HG03280 (cell line): ENCODE results near the gene PARD3.

Source experiments
- ATAC-seq: cut with Tn5 transposase; IDR thresholded peaks from one replicate; pipeline ENCODE4 v1.9.1; 2021; ENCODE audit warnings: mild to moderate bottlenecking, moderate library complexity; ENCODE audit not compliant: unreplicated experiment

The PARD3 gene

DNA sequence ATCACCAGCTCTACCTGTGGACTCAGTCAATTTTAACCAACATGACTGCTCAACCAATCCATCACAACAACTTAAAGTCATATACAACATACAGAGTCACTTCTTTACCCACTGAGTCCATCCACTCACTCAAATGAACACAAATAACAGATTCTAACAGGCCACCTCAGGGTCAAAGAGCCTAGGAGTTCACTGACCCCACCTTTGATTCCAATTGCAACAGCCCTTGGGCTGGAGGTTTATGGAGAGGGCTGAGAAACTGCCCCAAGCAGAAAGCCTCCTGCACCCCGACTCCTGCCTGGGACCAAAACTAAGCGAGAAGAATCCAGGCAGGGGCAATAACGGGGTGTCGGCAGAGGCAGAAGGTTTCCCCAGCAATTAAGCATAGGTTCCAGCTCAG lies 263.8 kb downstream of the PARD3 start:
- no peak for ATAC-seq

DNA sequence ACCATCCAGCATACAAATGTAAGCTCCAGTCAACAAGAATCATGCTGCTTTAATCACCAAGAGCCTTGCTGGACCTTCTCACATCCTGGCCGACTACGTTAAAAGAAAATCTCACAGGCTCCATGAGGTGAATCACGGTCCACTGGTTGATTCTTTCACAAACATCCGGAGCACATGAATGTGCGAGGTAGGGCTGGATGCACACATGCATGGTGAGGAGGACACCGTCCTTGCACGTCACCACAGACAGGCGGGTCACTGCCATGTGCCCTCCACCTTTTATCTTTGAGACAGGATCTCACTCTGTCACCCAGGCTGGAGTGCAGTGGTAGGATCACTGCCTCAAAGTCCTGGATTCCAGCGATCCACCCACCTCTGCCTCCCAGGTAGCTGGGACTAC lies 265.1 kb downstream of the PARD3 start:
- ATAC-seq, result no peak

DNA sequence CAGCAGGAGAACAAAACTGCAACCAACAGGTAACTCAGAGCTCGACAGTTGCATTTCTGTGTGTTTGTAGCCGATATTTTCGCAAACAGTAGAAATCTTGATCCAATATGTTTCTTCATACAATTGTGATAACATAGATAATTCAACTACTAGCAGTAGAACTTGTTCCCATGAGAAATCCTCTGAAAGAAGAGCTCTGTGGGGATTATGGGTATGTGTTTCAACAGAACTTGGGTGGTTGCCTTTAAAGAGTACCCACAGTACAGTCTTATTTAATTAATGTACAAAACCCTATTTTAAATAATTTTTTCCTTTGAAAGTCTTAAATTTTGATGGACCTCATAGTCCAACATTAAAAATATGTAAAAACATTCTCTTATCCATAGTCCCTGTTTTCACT lies 266.1 kb downstream of the PARD3 start:
- no peak for ATAC-seq

DNA sequence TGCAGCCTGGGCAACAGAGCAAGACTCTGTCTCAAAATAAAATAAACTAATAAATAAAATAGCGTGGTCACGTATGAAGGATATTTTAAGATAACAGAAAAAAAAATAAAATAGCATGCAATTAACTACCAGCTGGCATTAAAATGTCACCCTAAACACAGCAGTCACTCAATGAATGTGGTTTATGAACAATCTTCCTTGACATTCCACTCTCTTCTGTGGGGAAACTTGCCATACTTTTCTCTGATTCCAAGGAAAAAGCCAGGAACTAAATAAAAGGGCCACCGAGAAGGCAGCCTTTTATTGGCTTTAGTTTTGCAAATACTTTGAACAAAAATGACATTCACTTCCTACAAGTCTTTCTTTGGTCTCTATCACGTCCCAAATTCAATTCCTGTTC lies 266.6 kb downstream of the PARD3 start:
- no peak for ATAC-seq

DNA sequence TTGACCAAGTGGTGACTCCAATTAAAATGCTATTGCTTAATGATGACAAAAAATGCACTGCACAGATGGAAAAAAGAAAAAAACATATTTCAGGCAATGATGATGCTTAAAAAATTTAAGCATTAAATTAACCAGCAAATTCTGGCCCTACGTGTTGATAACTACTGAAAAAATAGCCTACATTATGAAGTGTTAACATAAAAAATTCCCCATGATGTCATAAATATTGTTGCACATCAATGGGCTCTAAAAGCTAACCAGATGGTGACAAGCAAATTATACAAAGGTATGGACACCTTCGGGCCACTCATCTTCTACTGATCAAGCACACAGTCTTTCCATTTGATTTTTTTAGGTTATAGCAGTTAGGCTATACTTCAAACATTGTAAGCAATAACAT lies 267.4 kb downstream of the PARD3 start:
- no peak for ATAC-seq

DNA sequence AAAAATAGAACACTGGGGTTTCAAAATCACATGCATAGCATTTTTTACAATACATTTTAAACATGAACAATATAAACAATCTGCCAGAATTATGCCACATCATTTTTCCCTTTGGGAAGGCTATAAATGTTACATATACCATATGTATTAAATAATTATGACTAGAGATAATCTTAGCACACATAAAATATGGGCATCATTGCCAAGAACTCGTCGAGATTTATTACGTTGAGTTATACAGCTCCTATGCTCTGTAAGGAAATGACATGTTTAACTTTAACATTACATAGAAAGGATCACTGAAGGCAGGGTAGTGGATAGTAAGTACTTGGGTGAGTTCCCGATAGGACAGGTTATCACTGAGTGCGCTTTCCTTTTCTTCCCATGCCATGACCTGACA lies 267.8 kb downstream of the PARD3 start:
- no peak for ATAC-seq

DNA sequence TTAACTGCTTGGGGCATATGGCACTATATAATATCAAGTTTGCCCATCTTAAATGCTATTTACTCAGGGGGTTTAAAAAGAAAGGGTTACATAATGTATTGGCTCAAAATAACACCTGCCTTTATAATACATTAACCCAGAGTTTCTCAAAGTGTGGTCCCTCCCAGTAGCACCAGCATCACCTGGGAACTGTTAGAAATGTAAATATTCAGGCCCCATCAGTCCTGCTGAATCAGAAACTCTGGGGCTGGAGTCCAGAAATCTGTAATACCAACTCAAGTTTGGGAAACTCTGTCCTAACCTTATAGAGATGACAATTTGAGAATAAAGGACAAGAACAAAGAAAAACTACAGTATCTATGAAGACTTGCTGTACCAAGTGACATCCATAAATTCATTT lies 270.7 kb downstream of the PARD3 start:
- no peak for ATAC-seq

DNA sequence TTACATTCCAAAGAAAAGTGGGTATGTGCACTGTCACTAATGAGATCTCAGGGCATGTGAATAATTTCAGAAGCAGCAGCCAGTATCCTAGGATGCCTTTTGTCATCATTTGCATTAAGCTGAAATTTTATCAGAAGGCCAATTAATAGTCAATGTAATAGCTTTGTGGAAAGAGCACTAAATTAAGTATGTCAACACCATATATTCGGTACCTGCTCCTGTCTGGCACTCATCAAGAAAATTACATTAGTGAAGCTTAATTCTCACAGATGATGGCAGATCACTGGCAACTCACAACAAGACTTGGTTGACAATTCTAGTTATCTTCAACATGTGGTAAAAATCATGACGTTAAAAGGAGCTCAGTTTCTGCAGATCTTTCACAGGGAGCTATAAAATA lies 271.4 kb downstream of the PARD3 start:
- no peak for ATAC-seq

DNA sequence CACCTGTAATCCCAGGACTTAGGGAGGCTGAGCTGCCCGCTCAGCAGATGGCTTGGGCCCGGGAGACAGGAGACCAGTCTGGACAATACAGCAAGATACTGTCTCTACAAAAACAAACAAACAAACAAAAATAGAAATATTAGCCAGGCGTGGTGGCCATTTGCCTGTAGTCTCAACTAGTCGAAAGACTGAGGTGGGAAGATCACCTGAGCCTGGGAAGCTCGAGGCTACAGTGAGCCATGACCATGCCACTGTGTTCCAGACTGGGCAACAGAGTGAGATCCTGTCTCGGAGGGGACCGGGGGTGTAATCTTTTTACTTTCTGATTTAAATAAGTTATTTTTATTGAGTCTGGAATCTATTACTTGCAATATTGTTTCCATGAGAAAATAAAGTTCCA lies 274.6 kb downstream of the PARD3 start:
- no peak for ATAC-seq

DNA sequence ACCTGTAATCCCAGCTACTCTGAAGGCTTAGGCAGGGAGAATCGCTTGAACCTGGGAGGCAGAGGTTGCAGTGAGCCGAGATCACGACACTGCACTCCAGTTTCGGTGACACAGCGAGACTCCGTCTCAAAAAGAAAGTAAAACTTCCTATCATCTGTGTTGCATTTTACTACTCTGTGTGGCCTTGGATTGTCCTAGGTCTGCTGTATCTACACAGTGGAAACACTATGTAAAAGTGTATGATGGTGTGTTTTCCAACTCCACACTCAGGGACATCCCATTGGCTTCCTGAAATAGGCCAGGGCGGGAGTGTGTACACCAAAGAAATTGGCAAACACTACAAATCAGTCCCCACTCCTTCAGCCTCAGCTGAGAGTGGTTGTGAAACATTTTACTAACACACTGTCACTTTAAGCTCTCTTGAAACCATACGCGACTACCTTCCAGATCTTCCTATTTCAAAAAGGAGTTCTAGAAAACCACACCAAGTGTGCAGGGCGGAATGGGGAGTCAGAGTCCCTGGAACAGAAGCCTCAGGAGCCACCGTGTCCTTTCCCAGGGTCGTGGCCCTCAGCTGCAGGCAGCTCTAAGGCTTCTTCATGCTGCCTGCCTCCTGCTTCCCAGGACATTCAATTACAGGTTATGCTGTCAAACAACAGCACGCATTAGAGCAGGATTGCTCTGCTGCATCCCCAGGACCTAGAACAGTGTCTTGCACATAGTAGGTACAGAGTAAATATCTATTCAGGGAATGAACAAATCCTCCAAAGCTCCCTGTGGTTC lies 275.4 kb downstream of the PARD3 start:
- ATAC-seq, result no peak

DNA sequence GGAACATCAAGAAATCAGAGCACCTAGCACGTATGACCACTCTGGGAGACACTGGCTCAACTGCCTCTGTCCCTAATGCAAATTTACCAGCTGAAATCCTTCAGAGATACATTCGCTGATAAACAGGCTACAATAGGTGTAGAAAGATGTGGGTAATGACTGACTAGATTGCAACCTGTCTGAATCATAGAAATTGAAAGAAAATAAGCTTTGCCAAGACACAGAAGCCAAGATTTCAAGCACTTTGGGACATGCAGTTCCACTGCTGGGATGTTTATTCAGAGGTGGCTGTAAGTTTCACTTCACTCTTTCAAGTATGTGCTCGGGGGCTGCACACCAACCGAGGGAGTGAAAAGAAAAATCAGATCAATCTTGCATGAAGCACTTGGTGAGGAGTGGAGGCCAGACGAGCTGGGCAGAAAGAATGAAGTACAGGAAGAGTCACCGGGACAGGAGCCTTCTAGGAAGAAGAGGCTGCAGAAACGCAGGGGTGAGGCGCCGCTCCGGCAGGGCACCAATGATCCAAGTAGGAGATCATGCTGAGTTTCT lies 276.7 kb downstream of the PARD3 start:
- no peak for ATAC-seq

DNA sequence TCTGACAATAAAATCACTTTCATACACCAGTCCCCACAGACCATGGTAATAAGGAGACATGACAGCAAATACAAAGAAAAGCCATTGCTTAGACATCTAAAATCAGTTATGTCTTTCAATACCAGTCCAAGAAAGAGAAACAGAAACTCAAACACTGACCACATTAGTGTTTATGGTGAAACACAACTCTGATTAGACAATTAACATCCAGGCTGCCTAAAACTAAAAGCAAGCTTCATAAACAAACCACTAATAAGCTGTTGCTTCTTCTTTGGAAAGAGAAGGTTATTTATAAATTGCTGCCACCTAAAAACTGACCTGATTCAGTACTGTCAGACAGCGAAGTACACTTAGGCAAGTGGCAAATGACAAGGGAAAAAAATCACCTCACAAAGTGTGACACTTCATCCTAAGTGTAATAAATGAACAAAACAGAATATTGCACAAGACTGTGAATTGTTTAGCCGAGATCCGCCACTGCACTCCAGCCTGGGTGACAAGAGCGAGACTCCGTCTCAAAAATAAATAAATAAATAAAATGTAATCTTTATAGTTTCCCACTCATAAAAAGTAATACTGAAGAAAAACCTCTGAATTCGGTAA lies 277.4 kb downstream of the PARD3 start:
- peak; percentile 87 for ATAC-seq

DNA sequence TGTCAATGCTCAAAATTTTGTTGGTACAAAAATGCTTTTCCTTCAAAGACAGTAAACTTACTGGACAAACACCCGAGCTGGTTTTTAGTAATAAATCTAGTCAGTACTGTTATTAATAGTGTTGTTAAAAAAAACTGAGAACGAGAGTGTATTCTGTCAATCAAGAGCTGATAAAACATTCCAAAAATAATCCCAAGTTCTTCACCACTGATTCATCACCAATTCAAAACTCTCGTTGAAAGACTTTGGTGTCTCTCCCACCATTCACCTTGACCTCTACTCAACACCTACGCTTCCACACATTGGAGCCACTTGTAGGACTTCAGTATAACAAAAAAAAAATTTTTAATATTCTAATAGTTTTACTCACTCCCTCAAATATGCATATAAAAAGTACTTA lies 279.2 kb downstream of the PARD3 start:
- ATAC-seq, result no peak

DNA sequence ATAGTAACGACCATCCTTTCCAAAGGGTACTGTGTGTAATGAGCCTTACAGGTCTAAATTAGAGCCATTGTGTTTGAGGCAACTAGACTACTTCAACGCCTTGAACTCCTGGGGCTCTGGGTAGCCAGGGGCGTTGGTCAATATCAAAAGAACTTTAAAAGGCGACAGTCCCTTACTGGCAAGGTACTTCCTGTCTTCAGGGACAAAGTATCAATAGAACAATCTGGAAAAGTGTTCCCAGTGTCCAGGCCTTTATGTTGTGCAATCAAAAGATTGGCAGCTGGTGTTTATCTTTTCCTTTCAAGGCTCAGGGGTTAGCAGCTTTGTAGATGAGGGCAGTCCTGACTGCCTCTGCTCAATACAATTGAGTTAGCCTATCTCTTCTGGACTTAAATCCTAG lies 284.3 kb downstream of the PARD3 start:
- no peak for ATAC-seq

DNA sequence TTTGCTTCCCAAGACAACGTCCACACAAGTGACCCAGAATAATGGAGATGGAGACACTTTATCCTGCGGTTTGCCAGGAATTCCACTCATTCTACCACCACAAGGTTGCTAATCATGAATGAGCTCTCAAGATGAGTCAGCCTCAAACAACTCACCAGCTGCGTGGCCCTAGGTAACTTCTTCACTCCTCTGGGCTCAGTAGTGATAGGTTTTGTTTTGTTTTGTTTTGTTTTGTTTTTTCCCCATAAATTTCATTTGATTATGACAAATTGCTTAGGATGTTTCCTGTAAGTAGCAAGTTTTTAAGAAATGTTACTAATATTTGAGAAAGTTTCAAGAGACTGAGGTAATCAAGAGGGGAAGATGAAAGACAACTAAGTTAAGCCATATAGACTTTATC lies 286.8 kb downstream of the PARD3 start:
- ATAC-seq, result no peak

DNA sequence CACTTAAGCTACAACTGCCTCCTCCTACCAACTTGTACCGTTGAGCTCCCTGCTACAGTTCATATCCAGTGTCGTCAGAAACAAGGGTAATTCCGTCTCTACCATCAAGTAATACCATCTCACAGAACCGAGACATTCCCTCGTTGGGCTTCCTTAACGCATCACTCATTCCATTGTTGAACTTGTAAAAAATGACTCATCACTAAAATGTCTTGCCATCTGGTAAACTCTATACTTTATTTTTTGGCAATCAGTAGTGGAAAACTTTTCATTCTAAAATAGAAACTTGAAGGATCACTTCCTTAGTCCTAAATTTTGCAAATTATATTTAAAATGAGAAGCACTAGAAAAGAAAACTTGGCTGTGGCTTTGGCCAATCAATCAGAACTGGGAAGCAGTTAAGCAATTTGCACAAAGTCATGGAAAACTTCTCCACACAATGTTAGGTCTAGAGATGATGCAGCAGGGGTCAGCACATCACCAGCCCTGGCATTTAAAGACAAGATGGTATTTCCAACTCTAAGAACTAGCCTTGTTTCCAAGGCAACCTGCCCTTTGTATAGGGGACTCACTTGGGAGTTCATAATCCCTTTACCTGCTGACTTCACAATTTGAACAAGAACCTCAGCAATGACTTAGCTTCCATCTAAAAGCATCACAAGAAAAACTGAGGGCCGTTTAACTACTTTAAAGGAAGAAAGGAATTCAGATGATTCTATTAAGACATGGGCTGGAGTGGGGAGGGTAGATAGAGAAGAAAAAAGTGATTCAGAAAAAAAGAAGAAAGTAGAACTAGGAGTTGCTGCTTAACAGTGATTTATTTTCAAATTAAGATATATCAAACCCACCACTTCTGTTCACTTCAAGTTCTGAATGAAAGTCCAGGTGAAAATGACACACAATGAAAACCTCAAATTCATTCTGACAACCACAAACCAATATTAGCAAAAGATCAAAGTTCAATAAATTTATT lies 288.1 kb downstream of the PARD3 start:
- no peak for ATAC-seq

DNA sequence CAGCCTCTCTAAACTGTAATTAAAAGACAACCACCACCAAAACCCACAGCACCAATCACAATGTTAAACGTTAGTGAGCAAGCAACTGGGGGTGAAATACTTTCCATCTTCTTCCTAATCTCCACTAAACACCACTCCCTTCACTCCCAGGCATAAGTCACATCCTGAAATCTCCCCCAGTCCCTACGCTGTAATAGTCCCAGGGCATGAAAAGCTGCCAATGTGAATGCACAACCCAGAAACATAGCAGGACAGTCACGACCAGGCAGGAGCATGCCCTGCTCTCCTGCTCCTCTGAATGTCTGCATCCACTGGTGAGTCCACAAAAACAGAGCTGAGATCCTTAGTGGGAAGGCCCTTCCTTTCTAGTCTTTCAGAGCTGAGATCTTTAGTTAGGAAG lies 288.9 kb downstream of the PARD3 start:
- no peak for ATAC-seq

DNA sequence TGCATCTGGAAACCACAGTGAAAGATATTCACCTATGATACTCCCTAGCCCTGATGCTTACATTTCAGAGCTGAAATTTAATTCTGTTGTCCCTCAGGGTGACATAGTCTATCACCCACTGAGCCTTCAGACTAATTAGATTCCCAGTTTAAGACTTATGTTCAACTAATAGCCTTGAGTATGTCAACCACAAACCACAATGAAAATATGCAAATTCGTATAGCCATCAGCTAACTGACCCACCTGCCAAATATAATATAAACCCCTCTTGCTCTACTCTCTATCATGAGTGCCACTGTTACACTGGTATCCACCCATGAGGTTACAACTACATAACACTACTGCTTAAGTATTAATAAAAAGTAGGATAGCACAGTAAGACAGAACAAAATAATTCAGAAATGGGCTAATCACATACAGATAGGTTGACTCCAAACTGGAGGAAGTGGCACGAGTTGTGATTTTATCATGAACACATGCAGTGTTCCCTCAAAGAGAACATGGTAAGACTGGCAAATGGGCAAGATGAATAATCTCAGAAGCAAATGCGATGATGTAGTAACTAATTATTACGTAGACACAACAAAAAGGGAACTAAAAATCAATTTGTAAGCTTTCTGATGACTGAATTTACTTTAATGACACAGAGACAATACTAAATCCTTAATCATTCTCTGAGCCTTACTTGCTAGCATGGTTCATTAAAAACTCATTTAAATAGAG lies 290.6 kb downstream of the PARD3 start:
- ATAC-seq, result no peak

DNA sequence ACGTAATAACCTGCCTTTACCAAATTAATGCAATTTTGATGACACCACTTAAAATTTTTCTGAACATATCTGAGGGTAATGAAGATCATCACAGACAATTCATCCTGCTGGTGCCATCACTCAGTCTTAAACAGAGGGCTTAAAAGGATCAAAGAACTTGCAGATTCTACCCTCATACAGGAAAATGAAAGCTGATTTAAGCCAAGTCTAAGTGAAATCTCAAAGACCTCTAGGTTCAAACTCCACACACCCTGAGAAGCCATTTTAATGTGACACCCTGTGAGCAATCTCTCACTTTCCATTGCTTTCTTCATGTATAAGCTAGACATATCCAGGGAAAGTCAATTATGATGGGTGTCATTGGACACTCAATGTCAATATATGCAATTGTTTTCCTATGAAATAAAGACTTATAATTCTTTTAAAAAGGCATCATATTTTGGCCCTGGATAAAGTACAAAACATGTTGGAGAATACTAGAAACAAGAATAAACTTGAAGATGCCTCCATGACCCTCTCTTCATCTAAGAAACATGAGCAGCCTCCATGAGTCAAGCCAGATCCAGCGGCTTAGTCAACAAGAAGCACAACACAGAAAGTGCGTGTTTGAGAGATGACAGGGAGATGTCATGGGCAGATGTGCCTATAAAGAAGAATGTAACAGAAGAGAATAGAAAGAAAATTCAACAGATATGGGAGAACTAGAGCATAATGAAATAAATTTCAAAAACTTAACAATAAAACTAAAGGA lies 291.9 kb downstream of the PARD3 start:
- ATAC-seq, result no peak

DNA sequence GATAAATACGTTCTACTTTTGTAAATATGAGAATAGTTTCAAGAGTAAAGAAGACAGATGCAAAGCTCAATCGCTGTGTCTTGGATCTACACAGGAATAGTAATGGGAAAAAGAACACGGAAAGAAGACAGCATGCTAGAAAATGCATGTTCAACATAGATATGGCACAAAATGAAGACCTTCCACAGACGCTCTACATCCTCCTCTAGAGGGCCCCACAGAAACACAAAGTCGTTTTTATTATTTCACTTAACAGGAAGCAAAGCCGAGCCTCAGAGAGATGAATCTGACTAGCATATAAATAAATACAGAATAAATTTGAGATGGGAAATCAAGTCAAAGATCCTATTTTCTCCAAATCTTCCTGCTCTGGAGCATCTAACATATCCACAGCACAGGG lies 292.6 kb downstream of the PARD3 start:
- peak; percentile 65 for ATAC-seq
